ENCODE results near the gene CFAP100. TPM values are rescaled to one million over a fixed set of nuclear protein-coding genes. Genes with fewer than 3 reads are reported as not detected.

CFAP100 gene
- total RNA-seq, 1 donor from 2014 or later = not detected

- intact Hi-C loops (cut with micrococcal nuclease) = no loop called here
These were observed 44.7 kb downstream of the CFAP100 start for GRCh38 chr3:126439346-126439967.

- intact Hi-C loops (cut with micrococcal nuclease) = no loop called here
These were observed 45.4 kb downstream of the CFAP100 start for GRCh38 chr3:126439968-126440708.

GRCh38 chr3:126440709-126440995 is 45.9 kb downstream of the CFAP100 start:
- intact Hi-C loops (cut with micrococcal nuclease) = no loop called here

GRCh38 chr3:126441256-126441880 is 46.7 kb downstream of the CFAP100 start:
- intact Hi-C loops (cut with micrococcal nuclease) = no loop called here

GRCh38 chr3:126442094-126442855 is 47.6 kb downstream of the CFAP100 start:
- intact Hi-C loops (cut with micrococcal nuclease) = no loop called here

GRCh38 chr3:126442856-126443242 is 48.1 kb downstream of the CFAP100 start:
- intact Hi-C loops (cut with micrococcal nuclease) = no loop called here

GRCh38 chr3:126445506-126445905 is 50.8 kb downstream of the CFAP100 start:
- intact Hi-C loops (cut with micrococcal nuclease) = no loop called here

GRCh38 chr3:126446301-126446700 is 51.6 kb downstream of the CFAP100 start:
- intact Hi-C loops (cut with micrococcal nuclease) = no loop called here

- intact Hi-C loops (cut with micrococcal nuclease) = no loop called here
These were observed 52.1 kb downstream of the CFAP100 start for GRCh38 chr3:126446791-126447190.

GRCh38 chr3:126447456-126448106 is 52.9 kb downstream of the CFAP100 start:
- intact Hi-C loops (cut with micrococcal nuclease) = no loop called here

GRCh38 chr3:126448136-126448892 is 53.6 kb downstream of the CFAP100 start:
- intact Hi-C loops (cut with micrococcal nuclease) = no loop called here

- intact Hi-C loops (cut with micrococcal nuclease) = no loop called here
These were observed 54.1 kb downstream of the CFAP100 start for GRCh38 chr3:126448893-126449180.

GRCh38 chr3:126449621-126450051 is 54.9 kb downstream of the CFAP100 start:
- intact Hi-C loops (cut with micrococcal nuclease) = no loop called here

- intact Hi-C loops (cut with micrococcal nuclease) = no loop called here
These were observed 55.5 kb downstream of the CFAP100 start for GRCh38 chr3:126450219-126450618.

GRCh38 chr3:126450744-126451143 is 56.0 kb downstream of the CFAP100 start:
- intact Hi-C loops (cut with micrococcal nuclease) = no loop called here

GRCh38 chr3:126451511-126451910 is 56.8 kb downstream of the CFAP100 start:
- intact Hi-C loops (cut with micrococcal nuclease) = no loop called here

- intact Hi-C loops (cut with micrococcal nuclease) = no loop called here
These were observed 57.5 kb downstream of the CFAP100 start for GRCh38 chr3:126452213-126452612.

GRCh38 chr3:126454025-126454424 is 59.3 kb downstream of the CFAP100 start:
- intact Hi-C loops (cut with micrococcal nuclease) = no loop called here

GRCh38 chr3:126454437-126455198 is 59.9 kb downstream of the CFAP100 start:
- intact Hi-C loops (cut with micrococcal nuclease) = no loop called here

GRCh38 chr3:126456211-126456610 is 61.5 kb downstream of the CFAP100 start:
- intact Hi-C loops (cut with micrococcal nuclease) = no loop called here
